ENCODE measurements around the gene LPAR2. TPM values are rescaled to one million over a fixed set of nuclear protein-coding genes. Genes with fewer than 3 reads are reported as not detected.

Gene LPAR2
- polyA plus RNA-seq, 3 donors = 1.9 to 108 (median 2.2) TPM

DNA sequence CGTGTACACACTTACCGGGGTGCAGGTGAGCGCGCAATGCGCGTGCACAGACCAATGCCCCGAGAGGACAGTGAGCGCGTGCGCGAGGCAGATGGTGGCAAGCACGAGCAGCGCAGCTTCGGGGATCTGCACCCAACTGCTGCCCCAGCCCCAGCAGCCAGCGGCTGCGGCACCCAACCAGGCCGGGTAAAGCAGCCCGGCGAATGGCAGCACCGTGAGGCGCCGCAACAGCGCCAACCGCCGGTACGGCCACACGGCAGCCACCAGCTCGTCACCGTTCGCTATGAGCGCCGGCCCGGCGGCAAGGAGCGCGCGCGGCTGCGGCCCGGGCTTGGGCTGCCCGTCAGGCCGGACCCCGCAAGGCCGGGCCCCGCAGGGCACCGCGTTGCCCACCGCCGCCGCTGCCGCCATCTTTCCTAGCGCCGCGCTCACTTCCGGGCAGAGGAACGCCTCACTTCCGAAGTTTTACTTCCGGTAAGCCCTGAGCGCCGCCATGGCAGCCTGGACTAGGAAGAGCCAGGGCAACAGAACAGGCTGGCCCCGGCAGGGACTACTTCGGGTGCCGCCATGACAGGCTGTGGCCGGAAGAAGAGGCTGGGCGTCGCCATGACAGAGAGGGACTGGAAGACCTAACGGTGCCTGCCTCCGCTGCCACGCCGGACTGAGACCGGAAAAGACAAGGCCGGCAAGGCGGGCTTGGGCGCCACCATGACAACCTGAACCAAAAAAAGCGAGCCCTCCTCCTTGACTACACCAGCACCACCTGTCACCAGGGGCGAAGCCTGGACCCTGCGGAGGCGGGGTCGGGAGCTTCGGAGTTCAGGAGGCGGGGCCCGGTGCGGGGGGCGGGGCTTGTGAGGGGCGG is 35.5 kb upstream of the LPAR2 start, which contains the start of gene ATP13A1:
TSS of gene ATP13A1 (minus strand) at position 421 of the 865 bp plus-strand sequence. CDS start at position 411, 10 bp downstream.
- no peaks in the 10 kb centered on the region for H3K27me3 ChIP-seq (ENCODE audit: control insufficient read depth in 2 of 2, insufficient read depth in 2 of 2, low read length in 2 of 2)
- DNase-seq = peak; percentile 96 to 99 (median 97)
- peaks cover 28 to 42% of the 10 kb centered on the region in 2 donors for H3K4me1 ChIP-seq (ENCODE audit: control insufficient read depth in 1 of 2, insufficient read depth in 2 of 2, low read length in 2 of 2)
- H3K4me3 ChIP-seq (replicated peaks in 1 of 3; ENCODE audit: low read depth in 2 of 3, low read length in 3 of 3) = peak within 1 kb of the TSS; percentile 80 to 95 (median 93)
- peak within 1 kb of the TSS; percentile 96 to 99 for H3K27ac ChIP-seq (ENCODE audit: low read depth in 1 of 2, low read length in 2 of 2)
- H3K27ac Mint-ChIP-seq = peak within 1 kb of the TSS; percentile 95 to 99 (median 98)
- H3K79me2 ChIP-seq (ENCODE audit: insufficient read depth, low read length) = peaks cover 50% of the 10 kb centered on the region
- WGBS (ENCODE audit: insufficient coverage) = under 1% methylated on average over 75 of the region's 85 CpGs
- no peaks in the 10 kb centered on the region for H3K9me3 ChIP-seq (replicated peaks in 1 of 2; ENCODE audit: control insufficient read depth in 1 of 2, insufficient read depth in 1 of 2, low read length in 2 of 2)
- peaks cover 0 to 11% (median 0%) of the 10 kb centered on the region in 7 donors for H3K9me3 Mint-ChIP-seq
- peak within 1 kb of the TSS; percentile 88 for H3K9ac ChIP-seq (ENCODE audit: insufficient read depth, low read length, poor library complexity, severe bottlenecking)
- TF ChIP-seq, protein P1, sequence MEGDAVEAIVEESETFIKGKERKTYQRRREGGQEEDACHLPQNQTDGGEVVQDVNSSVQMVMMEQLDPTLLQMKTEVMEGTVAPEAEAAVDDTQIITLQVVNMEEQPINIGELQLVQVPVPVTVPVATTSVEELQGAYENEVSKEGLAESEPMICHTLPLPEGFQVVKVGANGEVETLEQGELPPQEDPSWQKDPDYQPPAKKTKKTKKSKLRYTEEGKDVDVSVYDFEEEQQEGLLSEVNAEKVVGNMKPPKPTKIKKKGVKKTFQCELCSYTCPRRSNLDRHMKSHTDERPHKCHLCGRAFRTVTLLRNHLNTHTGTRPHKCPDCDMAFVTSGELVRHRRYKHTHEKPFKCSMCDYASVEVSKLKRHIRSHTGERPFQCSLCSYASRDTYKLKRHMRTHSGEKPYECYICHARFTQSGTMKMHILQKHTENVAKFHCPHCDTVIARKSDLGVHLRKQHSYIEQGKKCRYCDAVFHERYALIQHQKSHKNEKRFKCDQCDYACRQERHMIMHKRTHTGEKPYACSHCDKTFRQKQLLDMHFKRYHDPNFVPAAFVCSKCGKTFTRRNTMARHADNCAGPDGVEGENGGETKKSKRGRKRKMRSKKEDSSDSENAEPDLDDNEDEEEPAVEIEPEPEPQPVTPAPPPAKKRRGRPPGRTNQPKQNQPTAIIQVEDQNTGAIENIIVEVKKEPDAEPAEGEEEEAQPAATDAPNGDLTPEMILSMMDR (IDR thresholded peaks at IDR 0.05) = peak; percentile 14
- peak within 1 kb of the TSS; percentile 96 for H3K4me2 ChIP-seq (replicated peaks; ENCODE audit: extremely low read depth, low read length, poor library complexity, severe bottlenecking)
- peaks cover 0 to 4% (median 2%) of the 10 kb centered on the region in 3 donors for H3K27me3 Mint-ChIP-seq (ENCODE audit: low read depth in 3 of 3)
- H3K4me1 Mint-ChIP-seq = peaks cover 32% of the 10 kb centered on the region
- H3K4me3 Mint-ChIP-seq = peak within 1 kb of the TSS; percentile 90 to 94
- peaks cover 16 to 23% of the 10 kb centered on the region in 2 donors for H3K36me3 Mint-ChIP-seq
- peaks cover 15 to 16% of the 10 kb centered on the region in 2 donors for H3K36me3 ChIP-seq (replicated peaks in 1 of 2; ENCODE audit: control insufficient read depth in 1 of 2, insufficient read depth in 2 of 2, low read length in 2 of 2)
- intact Hi-C loops (cut with micrococcal nuclease) = loop anchor here in 1 of 2 donors (5.0 to 10.0 kb wide), 2 partner anchors 241 to 1844 kb away; partner anchors contain the start of genes ZNF429 and ZNF93
- H4K20me1 ChIP-seq (ENCODE audit: insufficient read depth, low read length) = peaks cover 4% of the 10 kb centered on the region
- peak within 1 kb of the TSS; percentile 85 for H2AFZ ChIP-seq (ENCODE audit: insufficient read depth, low read depth, low read length, poor library complexity, severe bottlenecking)

GRCh38 chr19:19662871-19663255 is 34.8 kb upstream of the LPAR2 start:
- Histone ChIP-seq H3K79me2 (ENCODE audit: insufficient read depth, low read length) (peaks cover 51% of the 10 kb centered on the region), H3K4me2 (replicated peaks; ENCODE audit: extremely low read depth, low read length, poor library complexity, severe bottlenecking) (peak overlapping the region; percentile 96), H2AFZ (ENCODE audit: insufficient read depth, low read depth, low read length, poor library complexity, severe bottlenecking) (peak overlapping the region; percentile 85), H3K36me3 (replicated peaks in 1 of 2; ENCODE audit: control insufficient read depth in 1 of 2, insufficient read depth in 2 of 2, low read length in 2 of 2) (peaks cover 20 to 23% of the 10 kb centered on the region in 2 donors), H3K4me1 (ENCODE audit: control insufficient read depth in 1 of 2, insufficient read depth in 2 of 2, low read length in 2 of 2) (peaks cover 24 to 35% of the 10 kb centered on the region in 2 donors), H3K4me3 (replicated peaks in 1 of 3; ENCODE audit: low read depth in 2 of 3, low read length in 3 of 3) (peak overlapping the region; percentile 80 to 95 (median 93)), H4K20me1 (ENCODE audit: insufficient read depth, low read length) (peaks cover 4% of the 10 kb centered on the region), H3K27ac (ENCODE audit: low read depth in 1 of 2, low read length in 2 of 2) (peak overlapping the region; percentile 96 to 99), H3K9ac (ENCODE audit: insufficient read depth, low read length, poor library complexity, severe bottlenecking) (peak overlapping the region; percentile 88), H3K27me3 (ENCODE audit: control insufficient read depth in 2 of 2, insufficient read depth in 2 of 2, low read length in 2 of 2) (no peaks in the 10 kb centered on the region), H3K9me3 (replicated peaks in 1 of 2; ENCODE audit: control insufficient read depth in 1 of 2, insufficient read depth in 1 of 2, low read length in 2 of 2) (no peaks in the 10 kb centered on the region)
- Mint-ChIP-seq H3K9me3 (peaks cover 0 to 10% (median 0%) of the 10 kb centered on the region in 7 donors), H3K27ac (peak overlapping the region; percentile 90 to 98 (median 94)), H3K4me3 (peak overlapping the region; percentile 88 to 90), H3K36me3 (peaks cover 22 to 29% of the 10 kb centered on the region in 2 donors), H3K27me3 (ENCODE audit: low read depth in 3 of 3) (peaks cover 0 to 4% (median 2%) of the 10 kb centered on the region in 3 donors), H3K4me1 (peaks cover 26% of the 10 kb centered on the region)
- intact Hi-C loops (cut with micrococcal nuclease) = loop anchor here in 1 of 2 donors (5.0 to 10.0 kb wide), 2 partner anchors 242 to 1844 kb away; partner anchors contain the start of genes ZNF429 and ZNF93
- TF ChIP-seq, protein P1 (IDR thresholded peaks at IDR 0.05) = no peak
- peak; percentile 15 to 63 (median 43) for DNase-seq
- 1% methylated on average over 12 of the region's 17 CpGs for WGBS (ENCODE audit: insufficient coverage)
